ENCODE measurements around the gene ABCB11. TPM values are rescaled to one million over a fixed set of nuclear protein-coding genes. Genes with fewer than 3 reads are reported as not detected.

The ABCB11 gene
- total RNA-seq, 4 donors from 2014 or later = 0.06 TPM; not detected in 3

DNA sequence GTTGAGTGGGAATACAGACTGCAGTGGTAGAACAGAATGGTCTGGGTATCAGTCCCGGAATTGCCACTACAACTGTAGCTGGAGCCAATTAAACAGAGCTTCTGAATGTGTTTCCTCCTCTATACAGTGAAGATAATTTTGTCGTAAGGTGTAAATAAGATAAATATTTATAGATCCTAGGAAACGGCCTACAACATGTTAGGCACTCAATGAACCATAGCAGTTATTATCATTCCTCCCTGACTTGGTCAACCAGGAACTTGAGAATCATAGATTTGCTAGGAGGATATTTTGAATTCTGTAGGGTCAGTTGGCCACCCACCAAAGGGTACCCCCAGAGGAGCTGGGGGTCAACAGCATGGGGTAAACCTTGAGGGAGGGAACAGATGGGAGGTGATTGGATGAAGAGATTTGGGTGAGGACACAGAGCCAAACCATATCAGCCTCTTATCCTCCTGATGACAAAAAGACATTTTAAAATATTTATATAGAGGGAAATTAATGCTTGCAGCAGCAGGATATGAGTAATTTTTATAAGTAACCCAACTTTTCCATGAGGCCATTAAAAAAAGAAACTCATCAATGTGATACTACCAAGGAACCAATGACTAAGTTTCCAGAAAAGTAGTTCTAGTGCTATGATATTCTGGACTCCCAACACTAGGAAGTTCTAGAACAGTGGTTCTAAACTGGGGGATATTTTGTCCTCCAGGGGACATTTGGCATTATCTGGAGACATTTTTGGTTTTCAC, 42.3 kb upstream of the ABCB11 start:
- intact Hi-C loops (cut with DNase I) = no loop called here
- no peaks in the 10 kb centered on the region for H3K9me3 ChIP-seq
- H3K36me3 ChIP-seq = no peaks in the 10 kb centered on the region
- TF ChIP-seq EP300 (IDR thresholded peaks at IDR 0.05) (no peak), POLR2AphosphoS5 (IDR thresholded peaks at IDR 0.05) (no peak)
- TF ChIP-seq, protein P1, sequence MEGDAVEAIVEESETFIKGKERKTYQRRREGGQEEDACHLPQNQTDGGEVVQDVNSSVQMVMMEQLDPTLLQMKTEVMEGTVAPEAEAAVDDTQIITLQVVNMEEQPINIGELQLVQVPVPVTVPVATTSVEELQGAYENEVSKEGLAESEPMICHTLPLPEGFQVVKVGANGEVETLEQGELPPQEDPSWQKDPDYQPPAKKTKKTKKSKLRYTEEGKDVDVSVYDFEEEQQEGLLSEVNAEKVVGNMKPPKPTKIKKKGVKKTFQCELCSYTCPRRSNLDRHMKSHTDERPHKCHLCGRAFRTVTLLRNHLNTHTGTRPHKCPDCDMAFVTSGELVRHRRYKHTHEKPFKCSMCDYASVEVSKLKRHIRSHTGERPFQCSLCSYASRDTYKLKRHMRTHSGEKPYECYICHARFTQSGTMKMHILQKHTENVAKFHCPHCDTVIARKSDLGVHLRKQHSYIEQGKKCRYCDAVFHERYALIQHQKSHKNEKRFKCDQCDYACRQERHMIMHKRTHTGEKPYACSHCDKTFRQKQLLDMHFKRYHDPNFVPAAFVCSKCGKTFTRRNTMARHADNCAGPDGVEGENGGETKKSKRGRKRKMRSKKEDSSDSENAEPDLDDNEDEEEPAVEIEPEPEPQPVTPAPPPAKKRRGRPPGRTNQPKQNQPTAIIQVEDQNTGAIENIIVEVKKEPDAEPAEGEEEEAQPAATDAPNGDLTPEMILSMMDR (IDR thresholded peaks at IDR 0.05) = no peak
- H3K4me1 ChIP-seq = no peaks in the 10 kb centered on the region
- no peaks in the 10 kb centered on the region for H3K27me3 ChIP-seq
- H3K27ac ChIP-seq (replicated peaks in 1 of 4) = no peak overlapping the region
- no peak overlapping the region for H3K4me3 ChIP-seq
- 87% methylated on average over 3 of the region's 3 CpGs for WGBS
- DNase-seq (ENCODE audit: extremely low spot score) = no peak

DNA sequence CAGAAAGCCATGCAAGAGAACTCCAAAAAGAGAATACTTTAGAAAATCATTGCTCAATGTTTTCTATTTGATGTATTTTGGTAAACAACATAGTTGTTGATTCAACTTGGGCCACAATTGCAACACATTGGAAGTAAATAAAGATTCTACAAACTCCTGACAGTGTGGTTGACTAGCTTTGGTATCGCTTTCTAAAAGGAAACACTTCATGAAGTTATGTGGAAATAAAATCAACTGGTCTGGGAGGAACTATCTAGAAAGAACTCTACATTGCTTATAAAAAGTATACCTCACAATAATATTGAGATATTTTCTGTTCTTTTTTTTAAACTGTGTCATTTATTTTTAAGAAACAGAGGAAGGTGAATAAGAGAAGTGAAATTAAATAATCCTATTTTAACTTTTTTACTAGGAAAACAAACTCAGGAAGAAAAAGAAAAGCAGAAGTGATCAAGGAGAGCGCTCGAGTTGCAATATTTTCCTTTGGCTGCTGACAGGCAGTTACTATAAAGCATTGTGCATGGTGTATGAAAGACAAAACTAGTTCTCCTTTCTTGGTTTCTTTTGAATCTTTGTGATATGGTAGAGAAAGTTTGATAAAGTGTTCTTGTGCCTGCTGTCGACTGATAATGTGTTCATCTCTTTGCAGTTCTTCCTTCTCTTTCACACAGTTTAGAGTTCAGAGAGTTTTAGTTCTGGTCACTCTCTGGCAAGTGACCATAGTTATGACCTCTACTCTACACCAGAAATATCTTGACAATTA, 41.2 kb upstream of the ABCB11 start:
- Histone ChIP-seq H3K27ac (replicated peaks in 1 of 4) (no peak overlapping the region), H3K27me3 (no peaks in the 10 kb centered on the region), H3K4me1 (no peaks in the 10 kb centered on the region), H3K4me3 (no peak overlapping the region), H3K9me3 (no peaks in the 10 kb centered on the region), H3K36me3 (no peaks in the 10 kb centered on the region)
- 64% methylated on average over 4 of the region's 4 CpGs for WGBS
- TF ChIP-seq EP300 (IDR thresholded peaks at IDR 0.05) = no peak
- intact Hi-C loops (cut with DNase I) = no loop called here
- no peak for DNase-seq (ENCODE audit: extremely low spot score)

DNA sequence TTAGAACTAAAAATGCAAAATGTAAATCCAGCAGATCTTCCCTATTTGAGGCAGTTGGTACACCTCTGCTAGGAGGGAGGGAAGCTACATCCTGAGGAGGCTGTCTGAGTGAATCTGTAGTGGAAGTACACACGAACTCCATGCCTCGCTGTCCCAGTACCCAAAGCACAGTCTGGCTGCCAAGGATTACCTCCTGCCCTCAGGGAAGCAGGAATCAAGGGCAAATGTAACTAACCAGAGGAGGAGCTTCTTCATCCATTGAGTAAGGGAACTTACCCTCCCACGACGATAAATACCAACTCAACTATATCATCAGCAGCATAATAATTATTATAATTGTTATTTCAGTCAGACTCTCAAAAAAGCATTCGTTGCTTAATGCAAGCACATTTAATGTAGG, 40.3 kb upstream of the ABCB11 start:
- no peaks in the 10 kb centered on the region for H3K36me3 ChIP-seq
- 62% methylated on average over 5 of the region's 5 CpGs for WGBS
- no peaks in the 10 kb centered on the region for H3K27me3 ChIP-seq
- no peak overlapping the region for H3K4me3 ChIP-seq
- H3K27ac ChIP-seq (replicated peaks in 1 of 4) = no peak overlapping the region
- H3K4me1 ChIP-seq = no peaks in the 10 kb centered on the region
- intact Hi-C loops (cut with DNase I) = no loop called here
- H3K9me3 ChIP-seq = no peaks in the 10 kb centered on the region
- DNase-seq (ENCODE audit: extremely low spot score) = no peak
- no peak for TF ChIP-seq POLR2AphosphoS5 (IDR thresholded peaks at IDR 0.05)
- no peak for TF ChIP-seq EP300 (IDR thresholded peaks at IDR 0.05)
- TF ChIP-seq, protein P1 (IDR thresholded peaks at IDR 0.05) = no peak
- no peak for TF ChIP-seq POLR2A (IDR thresholded peaks at IDR 0.05; ENCODE audit: low read depth)

DNA sequence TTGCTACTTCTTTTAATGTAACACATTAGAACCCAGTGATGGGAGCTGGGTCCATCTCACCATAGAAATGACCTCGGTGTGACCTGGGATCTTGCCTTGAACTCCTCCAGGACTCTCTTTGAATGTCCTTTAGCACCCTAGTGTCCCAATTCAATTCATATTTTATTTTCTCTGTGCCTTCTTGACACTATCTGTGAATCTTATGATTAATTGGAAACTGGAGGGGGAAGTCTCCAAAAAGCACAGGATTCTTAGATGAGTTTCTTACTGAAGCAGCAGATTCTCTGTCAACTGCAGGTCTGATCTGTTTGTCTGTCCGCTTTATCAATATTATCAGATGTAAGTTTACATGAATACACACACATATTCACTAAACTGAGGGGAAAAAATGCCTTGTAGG, 38.7 kb upstream of the ABCB11 start:
- no peak for DNase-seq (ENCODE audit: extremely low spot score)
- no peaks in the 10 kb centered on the region for H3K27me3 ChIP-seq
- H3K36me3 ChIP-seq = no peaks in the 10 kb centered on the region
- H3K9me3 ChIP-seq = no peaks in the 10 kb centered on the region
- TF ChIP-seq POLR2A (IDR thresholded peaks at IDR 0.05; ENCODE audit: low read depth) (no peak), POLR2AphosphoS5 (IDR thresholded peaks at IDR 0.05) (no peak), EP300 (IDR thresholded peaks at IDR 0.05) (no peak)
- TF ChIP-seq, protein P1 (IDR thresholded peaks at IDR 0.05) = no peak
- WGBS = 77% methylated on average over 2 of the region's 2 CpGs
- no peak overlapping the region for H3K4me3 ChIP-seq
- no peaks in the 10 kb centered on the region for H3K4me1 ChIP-seq
- H3K27ac ChIP-seq (replicated peaks in 1 of 4) = no peak overlapping the region
- intact Hi-C loops (cut with DNase I) = no loop called here

DNA sequence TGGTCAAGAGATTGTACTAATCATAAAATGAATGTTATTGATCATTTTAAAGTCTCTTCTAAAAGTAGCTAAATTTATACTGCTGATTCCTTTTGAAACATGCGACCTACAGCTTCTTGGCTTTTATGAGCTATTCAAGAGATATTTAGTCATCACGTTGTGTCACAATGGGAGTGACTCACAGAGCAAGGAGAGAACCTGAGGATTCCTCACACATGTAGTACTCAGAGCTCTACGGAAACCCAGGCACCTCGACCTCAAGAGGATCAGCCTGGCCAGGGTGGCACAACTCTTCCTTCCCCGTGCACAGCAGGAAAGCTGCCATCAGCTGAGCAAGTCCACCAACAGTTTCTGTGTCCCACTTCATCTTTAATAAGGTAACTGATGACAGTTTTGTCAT, 38.2 kb upstream of the ABCB11 start, which contains the start of gene DHRS9:
TSS of gene DHRS9 (plus strand) at position 223 of the 400 bp plus-strand sequence. CDS start 12,019 bp downstream, outside the sequence.
- intact Hi-C loops (cut with DNase I) = no loop called here
- DNase-seq (ENCODE audit: extremely low spot score) = no peak
- Histone ChIP-seq H3K27me3 (no peaks in the 10 kb centered on the region), H3K4me1 (no peaks in the 10 kb centered on the region), H3K36me3 (no peaks in the 10 kb centered on the region), H3K27ac (replicated peaks in 1 of 4) (no peak within 1 kb of the TSS), H3K4me3 (no peak within 1 kb of the TSS), H3K9me3 (no peaks in the 10 kb centered on the region)
- TF ChIP-seq POLR2AphosphoS5 (IDR thresholded peaks at IDR 0.05) = no peak
- TF ChIP-seq, protein P1 (IDR thresholded peaks at IDR 0.05) = no peak
- TF ChIP-seq EP300 (IDR thresholded peaks at IDR 0.05) = no peak
- WGBS = 63% methylated on average over 5 of the region's 5 CpGs
